Erythroblast (primary cell): ENCODE measurements around the gene IL23A.

ENCODE experiments used
- GATA1 ChIP-seq: IDR thresholded peaks from 2 replicates; pipeline ENCODE4 v1.6.1; 2011; ENCODE audit warnings: low read depth, mild to moderate bottlenecking, control low read depth, low read length, moderate library complexity
- POLR2A ChIP-seq: IDR thresholded peaks from 2 replicates; pipeline ENCODE4 v1.6.1; 2011; ENCODE audit warnings: mild to moderate bottlenecking, low read length

DNA sequence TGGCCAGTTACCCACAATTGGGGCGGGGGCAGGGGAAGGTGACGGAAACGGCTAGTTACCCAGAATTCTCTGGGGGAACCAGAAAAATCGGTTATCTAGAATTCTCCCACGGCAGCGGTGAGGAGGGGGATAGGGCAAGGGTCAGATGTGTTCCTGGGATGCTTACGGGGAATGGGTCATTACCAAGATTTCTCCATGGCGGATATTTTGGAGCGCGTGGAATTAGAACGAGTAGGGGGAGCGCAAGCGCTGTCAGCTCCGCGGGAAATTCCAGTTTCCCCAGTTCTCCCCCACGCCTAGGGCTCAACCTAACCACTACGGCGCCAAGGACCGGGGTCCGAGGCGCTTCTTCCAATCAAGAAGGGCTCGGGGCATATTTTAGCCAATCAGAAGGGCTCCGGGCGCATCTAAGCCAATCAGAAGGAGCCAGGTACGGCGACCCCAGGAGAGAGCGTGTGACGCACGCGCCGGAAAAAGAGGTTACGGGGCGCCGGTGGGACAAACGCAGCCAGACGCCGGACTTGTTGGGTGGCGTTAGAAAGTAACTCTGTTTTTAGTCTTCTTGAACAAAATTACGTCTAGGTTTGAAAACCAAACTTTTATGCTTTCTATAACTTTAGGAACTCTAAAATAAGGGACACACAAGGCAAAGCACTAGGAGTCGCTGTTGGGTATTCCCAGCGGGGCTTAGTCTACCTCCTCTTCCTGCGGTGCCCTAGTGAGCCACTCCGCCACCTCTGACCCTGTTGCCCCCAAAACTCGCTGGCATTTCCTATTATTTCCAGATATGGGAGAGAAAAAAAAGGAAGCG lies 4.8 kb upstream of the IL23A start, which contains the start of gene PAN2:
- peak; percentile 90 for TF ChIP-seq POLR2A
- no peak for TF ChIP-seq GATA1
